Immature natural killer cell (primary cell): ENCODE measurements around the gene MKRN1. TPM values are rescaled to one million over a fixed set of nuclear protein-coding genes. Genes with fewer than 3 reads are reported as not detected.
"Not testable (repeated sequence)": the region's sequence is repeated elsewhere in the genome, so short reads cannot be mapped to it uniquely, and the experiment has no call there.

Experiments
- DNase-seq, 3 donors: peaks; one replicate each; pipeline ENCODE4 v3.0.0; 2022; ENCODE audit warnings: mixed read lengths in 1 of 3
- H3K27ac Mint-ChIP-seq, 6 donors: one replicate each; pipeline ENCODE4 v1.8.0; 2020; ENCODE audit warnings: mixed read lengths in 6 of 6, mild to moderate bottlenecking in 5 of 6, inconsistent platforms in 4 of 6, moderate library complexity in 3 of 6
- H3K27me3 Mint-ChIP-seq, 3 donors: one replicate each; pipeline ENCODE4 v1.8.0; 2020 to 2021; ENCODE audit warnings: low read depth in 3 of 3, mild to moderate bottlenecking in 3 of 3, mixed read lengths in 3 of 3, moderate library complexity in 3 of 3, inconsistent platforms in 1 of 3
- H3K36me3 Mint-ChIP-seq, 3 donors: one replicate each; pipeline ENCODE4 v1.8.0; 2020; ENCODE audit warnings: mixed read lengths in 3 of 3, inconsistent platforms in 2 of 3, mild to moderate bottlenecking in 2 of 3
- H3K4me1 Mint-ChIP-seq, 2 donors: one replicate each; pipeline ENCODE4 v1.8.0; 2020; ENCODE audit warnings: inconsistent platforms in 2 of 2, mild to moderate bottlenecking in 2 of 2, mixed read lengths in 2 of 2, moderate library complexity in 1 of 2
- H3K4me3 Mint-ChIP-seq, 5 donors: one replicate each; pipeline ENCODE4 v1.8.0; 2020; ENCODE audit warnings: mild to moderate bottlenecking in 5 of 5, mixed read lengths in 5 of 5, inconsistent platforms in 3 of 5, moderate library complexity in 3 of 5
- H3K9me3 Mint-ChIP-seq, 6 donors: one replicate each; pipeline ENCODE4 v1.8.0; 2020; ENCODE audit warnings: mild to moderate bottlenecking in 6 of 6, mixed read lengths in 6 of 6, inconsistent platforms in 4 of 6, moderate library complexity in 3 of 6
- polyA plus RNA-seq, 3 donors: library from polyadenylated mRNA; unstranded; fragments of 300-500 nt; fragmentation: Illumina TruSeq; gene quantifications; one replicate each; pipeline ENCODE4 v1.2.3, GENCODE V29; 2021

The MKRN1 gene
- polyA plus RNA-seq, 3 donors from 2014 or later = 86.5 to 163 (median 135) TPM

DNA sequence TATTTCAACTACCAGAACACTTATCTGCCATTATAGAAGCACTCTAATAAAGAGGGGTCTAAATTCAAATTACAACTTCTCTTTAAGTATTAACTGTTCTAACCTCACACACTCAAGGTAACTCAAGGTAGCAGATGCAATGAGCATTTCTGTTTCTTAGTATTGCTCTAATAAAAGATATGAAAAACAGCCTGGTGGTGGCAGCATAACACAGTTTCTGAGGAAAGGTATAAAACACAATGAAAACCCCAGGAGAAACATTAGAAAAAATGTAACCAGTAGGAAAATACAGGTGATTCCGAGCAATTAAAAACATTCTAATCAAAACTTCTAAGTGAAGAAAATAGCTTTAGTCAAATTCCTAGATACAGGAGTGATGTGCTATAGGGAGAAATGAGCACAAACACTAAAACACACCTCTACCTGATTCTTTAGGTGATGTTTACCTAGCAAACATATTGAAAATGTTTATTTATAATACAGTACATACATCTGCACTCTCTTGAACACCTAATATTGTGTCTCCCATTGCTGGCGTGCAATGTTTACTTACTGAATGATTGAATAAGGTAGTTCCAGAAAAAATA, 3.5 kb downstream of the MKRN1 start:
- Mint-ChIP-seq H3K36me3 (peaks cover 0 to 5% (median 4%) of the 10 kb centered on the region in 3 donors), H3K4me1 (peaks cover 44 to 53% of the 10 kb centered on the region in 2 donors), H3K27ac (peak overlapping the region; percentile 7 to 89 (median 74))

DNA sequence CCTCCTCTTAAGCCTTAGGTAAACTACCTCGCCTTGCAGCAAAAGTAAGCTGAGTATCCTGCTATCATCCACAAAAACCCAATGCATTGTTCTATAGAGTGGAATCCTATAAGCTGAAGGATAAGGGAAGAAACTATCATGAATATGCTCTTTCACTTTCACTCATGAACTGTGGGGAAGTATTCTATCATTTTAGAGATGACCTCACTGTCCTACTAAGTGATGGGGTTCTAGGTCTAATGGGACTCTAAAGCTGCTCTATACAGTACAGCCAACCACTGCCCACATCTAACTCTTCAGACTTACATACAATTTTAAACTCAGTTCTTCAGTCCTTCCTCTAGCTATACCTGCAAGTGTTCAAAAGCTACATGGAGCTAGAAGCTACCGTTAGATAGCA, 16.2 kb downstream of the MKRN1 start:
- H3K36me3 Mint-ChIP-seq = peaks cover 11 to 32% (median 31%) of the 10 kb centered on the region in 3 donors
- no peak overlapping the region for H3K4me3 Mint-ChIP-seq
- peaks cover 6 to 24% of the 10 kb centered on the region in 2 donors for H3K4me1 Mint-ChIP-seq
- H3K27me3 Mint-ChIP-seq = peaks cover 2 to 4% (median 4%) of the 10 kb centered on the region in 3 donors
- H3K27ac Mint-ChIP-seq = no peak overlapping the region
- H3K9me3 Mint-ChIP-seq = no peaks in the 10 kb centered on the region
- no peak for DNase-seq

More for the DNA sequence above, 3.5 kb downstream of the MKRN1 start:
- Mint-ChIP-seq H3K27me3 (peaks cover 3 to 16% (median 10%) of the 10 kb centered on the region in 3 donors), H3K4me3 (peak overlapping the region; percentile 60 to 86 (median 71)), H3K9me3 (no peaks in the 10 kb centered on the region)
- peak; percentile 40 to 45 (median 43) for DNase-seq

- Mint-ChIP-seq H3K9me3 (no peaks in the 10 kb centered on the region), H3K4me3 (no peak overlapping the region), H3K4me1 (peaks cover 6 to 40% of the 10 kb centered on the region in 2 donors), H3K36me3 (peaks cover 16 to 55% (median 47%) of the 10 kb centered on the region in 3 donors), H3K27ac (peak overlapping the region in 1 of 6 donors; percentile 1), H3K27me3 (peaks cover 4 to 10% (median 5%) of the 10 kb centered on the region in 3 donors)
- DNase-seq = no peak
Measured at GRCh38 chr7:140458916-140459315, 20.4 kb downstream of the MKRN1 start.

- Mint-ChIP-seq H3K27me3 (peaks cover 3 to 13% (median 4%) of the 10 kb centered on the region in 3 donors), H3K9me3 (no peaks in the 10 kb centered on the region), H3K36me3 (peaks cover 16 to 59% (median 46%) of the 10 kb centered on the region in 3 donors), H3K4me3 (no peak overlapping the region), H3K4me1 (peaks cover 7 to 39% of the 10 kb centered on the region in 2 donors), H3K27ac (peak overlapping the region in 1 of 6 donors; percentile 65)
- no peak for DNase-seq
Measured at GRCh38 chr7:140458201-140458600, 21.1 kb downstream of the MKRN1 start.

GRCh38 chr7:140456551-140457051, 22.7 kb downstream of the MKRN1 start:
- H3K27me3 Mint-ChIP-seq = peaks cover 3 to 13% (median 4%) of the 10 kb centered on the region in 3 donors
- no peak overlapping the region for H3K4me3 Mint-ChIP-seq
- H3K4me1 Mint-ChIP-seq = peaks cover 14 to 51% of the 10 kb centered on the region in 2 donors
- H3K9me3 Mint-ChIP-seq = no peaks in the 10 kb centered on the region
- DNase-seq = no peak
- no peak overlapping the region for H3K27ac Mint-ChIP-seq
- peaks cover 16 to 64% (median 49%) of the 10 kb centered on the region in 3 donors for H3K36me3 Mint-ChIP-seq

DNA sequence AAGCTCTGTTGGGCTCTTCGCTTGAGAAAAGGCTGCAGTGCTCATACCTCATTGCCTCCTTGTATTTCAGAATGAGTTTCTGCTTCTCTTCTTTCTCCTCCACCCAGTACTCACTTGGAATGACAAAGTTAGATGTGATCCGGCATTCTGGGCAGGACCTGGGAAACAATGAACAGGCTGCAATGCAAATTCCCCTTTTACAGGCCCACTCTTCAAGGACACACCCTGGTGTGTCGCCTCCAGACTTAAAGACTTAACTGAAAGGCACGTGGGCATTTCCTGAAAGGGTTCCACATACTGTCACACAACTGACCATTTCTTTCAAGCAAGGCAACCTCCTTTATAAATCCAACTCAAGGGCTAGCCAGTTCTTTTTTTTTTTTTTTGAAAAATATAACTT, 23.6 kb downstream of the MKRN1 start:
- Mint-ChIP-seq H3K9me3 (no peaks in the 10 kb centered on the region), H3K27me3 (peaks cover 3 to 13% (median 4%) of the 10 kb centered on the region in 3 donors), H3K27ac (no peak overlapping the region), H3K4me1 (peaks cover 22 to 53% of the 10 kb centered on the region in 2 donors), H3K4me3 (no peak overlapping the region), H3K36me3 (peaks cover 16 to 58% (median 47%) of the 10 kb centered on the region in 3 donors)
- no peak for DNase-seq

- H3K4me3 Mint-ChIP-seq = no peak overlapping the region
- DNase-seq = no peak
Measured at GRCh38 chr7:140454657-140455015, 24.7 kb downstream of the MKRN1 start.

GRCh38 chr7:140453785-140454656, 25.3 kb downstream of the MKRN1 start:
- not testable (repeated sequence) for H3K4me3 Mint-ChIP-seq, H3K9me3 Mint-ChIP-seq, DNase-seq
- Mint-ChIP-seq H3K4me1 (peaks cover 29 to 59% of the 10 kb centered on the region in 2 donors), H3K27ac (peak overlapping the region in 4 of 6 donors; percentile 5 to 68 (median 39)), H3K36me3 (peaks cover 16 to 51% (median 37%) of the 10 kb centered on the region in 3 donors), H3K27me3 (peaks cover 3 to 13% (median 3%) of the 10 kb centered on the region in 3 donors)

More at GRCh38 chr7:140454657-140455015, 24.7 kb downstream of the MKRN1 start:
- H3K27ac Mint-ChIP-seq = peak overlapping the region in 3 of 6 donors; percentile 5 to 50 (median 28)
- H3K36me3 Mint-ChIP-seq = peaks cover 16 to 56% (median 43%) of the 10 kb centered on the region in 3 donors
- peaks cover 3 to 13% (median 4%) of the 10 kb centered on the region in 3 donors for H3K27me3 Mint-ChIP-seq
- H3K4me1 Mint-ChIP-seq = peaks cover 29 to 61% of the 10 kb centered on the region in 2 donors
- no peaks in the 10 kb centered on the region for H3K9me3 Mint-ChIP-seq

DNA sequence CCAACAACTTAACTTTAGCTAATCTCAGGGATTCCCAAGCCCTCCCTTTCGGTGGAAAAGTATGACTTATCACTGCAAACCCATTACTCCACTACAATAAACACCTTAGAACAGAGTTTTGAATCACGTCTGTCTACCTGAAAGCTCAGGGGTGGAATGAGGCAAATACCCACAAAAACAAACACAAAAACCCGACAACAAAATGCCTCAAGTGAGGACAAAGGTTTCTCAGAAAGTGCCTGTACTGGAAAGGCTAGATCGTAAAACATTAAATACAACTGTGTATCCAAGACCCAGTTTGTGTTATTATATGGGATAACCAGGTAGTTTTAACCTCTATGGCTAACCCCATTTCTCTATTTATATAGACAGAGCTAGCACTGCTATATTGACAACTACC, 26.0 kb downstream of the MKRN1 start:
- Mint-ChIP-seq H3K4me1 (peaks cover 29 to 56% of the 10 kb centered on the region in 2 donors), H3K36me3 (peaks cover 16 to 46% (median 34%) of the 10 kb centered on the region in 3 donors), H3K9me3 (no peaks in the 10 kb centered on the region), H3K27ac (no peak overlapping the region), H3K27me3 (peaks cover 0 to 13% (median 3%) of the 10 kb centered on the region in 3 donors), H3K4me3 (no peak overlapping the region)
- DNase-seq = no peak

- Mint-ChIP-seq H3K4me3 (peak overlapping the region in 2 of 5 donors; percentile 22 to 26), H3K4me1 (peaks cover 29 to 51% of the 10 kb centered on the region in 2 donors), H3K36me3 (peaks cover 16 to 40% (median 27%) of the 10 kb centered on the region in 3 donors), H3K27ac (peak overlapping the region in 4 of 6 donors; percentile 50 to 72 (median 64)), H3K27me3 (peaks cover 0 to 14% (median 1%) of the 10 kb centered on the region in 3 donors), H3K9me3 (no peaks in the 10 kb centered on the region)
- no peak for DNase-seq
Measured at GRCh38 chr7:140451716-140452115, 27.6 kb downstream of the MKRN1 start.

- no peak for DNase-seq
- H3K27me3 Mint-ChIP-seq = peaks cover 0 to 5% (median 0%) of the 10 kb centered on the region in 3 donors
- no peak overlapping the region for H3K4me3 Mint-ChIP-seq
- H3K9me3 Mint-ChIP-seq = no peaks in the 10 kb centered on the region
- H3K27ac Mint-ChIP-seq = no peak overlapping the region
- peaks cover 27 to 34% of the 10 kb centered on the region in 2 donors for H3K4me1 Mint-ChIP-seq
- peaks cover 0 to 15% (median 6%) of the 10 kb centered on the region in 3 donors for H3K36me3 Mint-ChIP-seq
Measured at GRCh38 chr7:140448781-140449480, 30.4 kb downstream of the MKRN1 start.

DNA sequence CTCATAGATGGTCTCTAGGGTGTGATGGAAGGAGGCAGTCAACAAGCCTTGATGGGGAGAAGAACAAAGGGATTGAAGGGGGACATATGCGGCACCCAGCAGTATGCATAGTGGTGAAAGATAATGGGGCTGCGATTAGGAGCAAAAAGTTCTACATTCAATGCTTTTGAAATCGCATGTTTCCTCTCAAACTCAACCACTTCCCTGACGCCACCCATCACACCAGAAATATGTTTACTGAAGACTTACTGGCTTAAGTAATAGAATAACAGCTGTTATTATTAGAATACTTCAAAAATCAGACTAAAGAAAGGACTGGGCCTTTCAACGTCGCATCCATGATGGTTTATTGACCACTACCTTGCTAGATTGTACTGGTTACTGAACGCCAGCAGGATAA, 31.5 kb downstream of the MKRN1 start:
- Mint-ChIP-seq H3K27ac (no peak overlapping the region), H3K9me3 (no peaks in the 10 kb centered on the region), H3K36me3 (peaks cover 0 to 6% (median 5%) of the 10 kb centered on the region in 3 donors), H3K4me3 (no peak overlapping the region), H3K27me3 (peaks cover 0 to 4% (median 2%) of the 10 kb centered on the region in 3 donors), H3K4me1 (peaks cover 23 to 29% of the 10 kb centered on the region in 2 donors)
- no peak for DNase-seq

DNA sequence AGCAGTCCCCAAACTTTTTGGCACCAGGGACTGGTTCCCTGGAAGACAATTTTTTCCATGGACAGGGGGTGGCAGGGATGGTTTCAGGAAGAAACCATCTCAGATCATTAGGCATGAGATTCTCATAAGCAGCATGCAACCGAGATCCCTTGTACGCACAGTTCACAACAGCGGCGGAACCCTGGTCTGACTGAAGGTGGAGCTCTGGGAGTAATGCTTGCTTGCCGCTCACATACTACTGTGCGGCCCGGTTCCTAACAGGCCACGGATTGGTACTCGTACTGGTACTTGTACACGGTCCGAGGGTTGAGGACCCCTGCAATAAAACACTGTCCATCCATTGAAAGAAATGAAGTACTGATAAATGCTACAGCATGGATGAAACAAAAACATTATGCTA, 32.8 kb downstream of the MKRN1 start:
- no peak overlapping the region for H3K27ac Mint-ChIP-seq
- H3K27me3 Mint-ChIP-seq = peaks cover 0 to 4% (median 2%) of the 10 kb centered on the region in 3 donors
- no peak for DNase-seq
- H3K4me3 Mint-ChIP-seq = no peak overlapping the region
- no peaks in the 10 kb centered on the region for H3K9me3 Mint-ChIP-seq
- H3K4me1 Mint-ChIP-seq = peaks cover 13 to 16% of the 10 kb centered on the region in 2 donors
- H3K36me3 Mint-ChIP-seq = no peaks in the 10 kb centered on the region
